Loucy (cell line): ENCODE measurements around the gene SEC16A.

Source experiments
- H2AFZ ChIP-seq: fragments of 200-600 bp; sonication (generic); 2 replicates; pipeline ENCODE4 v1.6.0; 2016; ENCODE audit warnings: antibody characterized with exemption, mild to moderate bottlenecking, low read length, moderate library complexity
- H3F3A ChIP-seq: fragments of 200-600 bp; 2 replicates; pipeline ENCODE4 v1.6.0; 2016; ENCODE audit warnings: antibody characterized with exemption, low read depth, mild to moderate bottlenecking
- H3K27me3 ChIP-seq: fragments of 200-600 bp; sonication (generic); 2 replicates; pipeline ENCODE4 v1.6.1; 2014; ENCODE audit warnings: low read length, mild to moderate bottlenecking; ENCODE audit not compliant: insufficient read depth, poor library complexity, severe bottlenecking
- H3K36me3 ChIP-seq: fragments of 200-600 bp; sonication (generic); 2 replicates; pipeline ENCODE4 v1.6.1; 2016; ENCODE audit warnings: low read length; ENCODE audit not compliant: insufficient read depth
- H3K4me1 ChIP-seq: fragments of 200-600 bp; sonication (generic); 2 replicates; pipeline ENCODE4 v1.5.1; 2014; ENCODE audit warnings: low read length, mild to moderate bottlenecking; ENCODE audit not compliant: insufficient read depth, poor library complexity, severe bottlenecking
- H3K4me2 ChIP-seq: fragments of 200-600 bp; sonication (generic); 2 replicates; pipeline ENCODE4 v1.6.0; 2014; ENCODE audit warnings: antibody characterized with exemption, low read length, low read depth, mild to moderate bottlenecking; ENCODE audit not compliant: poor library complexity, severe bottlenecking
- H3K4me3 ChIP-seq: fragments of 200-600 bp; sonication (generic); 2 replicates; pipeline ENCODE4 v1.5.1; 2014; ENCODE audit warnings: low read length, mild to moderate bottlenecking, mixed read lengths; ENCODE audit not compliant: poor library complexity, severe bottlenecking
- H3K79me2 ChIP-seq: fragments of 200-600 bp; sonication (generic); 2 replicates; pipeline ENCODE4 v1.6.1; 2014; ENCODE audit warnings: low read length; ENCODE audit not compliant: insufficient read depth
- H3K9ac ChIP-seq: fragments of 200-600 bp; sonication (generic); 2 replicates; pipeline ENCODE4 v1.6.0; 2014; ENCODE audit warnings: mild to moderate bottlenecking, low read depth, low read length, moderate library complexity; ENCODE audit not compliant: poor library complexity, severe bottlenecking
- H3K9me2 ChIP-seq: fragments of 200-600 bp; sonication (generic); replicated peaks from 2 replicates; pipeline ENCODE4 v1.6.1; 2016; ENCODE audit warnings: low read depth, low read length, mixed read lengths
- H3K9me3 ChIP-seq: fragments of 200-600 bp; sonication (generic); 2 replicates; pipeline ENCODE4 v1.6.1; 2014; ENCODE audit warnings: mild to moderate bottlenecking, antibody characterized with exemption, low read length, low read depth; ENCODE audit not compliant: insufficient read depth
- H4K20me1 ChIP-seq: fragments of 200-600 bp; sonication (generic); 2 replicates; pipeline ENCODE4 v1.6.0; 2014; ENCODE audit warnings: antibody characterized with exemption, low read length, mild to moderate bottlenecking; ENCODE audit not compliant: insufficient read depth, poor library complexity, severe bottlenecking
- EZH2phosphoT487 ChIP-seq: fragments of 200-600 bp; IDR thresholded peaks from 2 replicates; pipeline ENCODE4 v1.6.1; 2018; ENCODE audit warnings: antibody characterized with exemption, mild to moderate bottlenecking, moderate library complexity, borderline replicate concordance
- TF ChIP-seq, protein P1 (sequence below): fragments of 200-600 bp; sonication (generic); conservative IDR thresholded peaks from 2 replicates; pipeline ENCODE4 v1.5.1; 2014; ENCODE audit warnings: mild to moderate bottlenecking, antibody characterized with exemption, low read length

The SEC16A gene

DNA sequence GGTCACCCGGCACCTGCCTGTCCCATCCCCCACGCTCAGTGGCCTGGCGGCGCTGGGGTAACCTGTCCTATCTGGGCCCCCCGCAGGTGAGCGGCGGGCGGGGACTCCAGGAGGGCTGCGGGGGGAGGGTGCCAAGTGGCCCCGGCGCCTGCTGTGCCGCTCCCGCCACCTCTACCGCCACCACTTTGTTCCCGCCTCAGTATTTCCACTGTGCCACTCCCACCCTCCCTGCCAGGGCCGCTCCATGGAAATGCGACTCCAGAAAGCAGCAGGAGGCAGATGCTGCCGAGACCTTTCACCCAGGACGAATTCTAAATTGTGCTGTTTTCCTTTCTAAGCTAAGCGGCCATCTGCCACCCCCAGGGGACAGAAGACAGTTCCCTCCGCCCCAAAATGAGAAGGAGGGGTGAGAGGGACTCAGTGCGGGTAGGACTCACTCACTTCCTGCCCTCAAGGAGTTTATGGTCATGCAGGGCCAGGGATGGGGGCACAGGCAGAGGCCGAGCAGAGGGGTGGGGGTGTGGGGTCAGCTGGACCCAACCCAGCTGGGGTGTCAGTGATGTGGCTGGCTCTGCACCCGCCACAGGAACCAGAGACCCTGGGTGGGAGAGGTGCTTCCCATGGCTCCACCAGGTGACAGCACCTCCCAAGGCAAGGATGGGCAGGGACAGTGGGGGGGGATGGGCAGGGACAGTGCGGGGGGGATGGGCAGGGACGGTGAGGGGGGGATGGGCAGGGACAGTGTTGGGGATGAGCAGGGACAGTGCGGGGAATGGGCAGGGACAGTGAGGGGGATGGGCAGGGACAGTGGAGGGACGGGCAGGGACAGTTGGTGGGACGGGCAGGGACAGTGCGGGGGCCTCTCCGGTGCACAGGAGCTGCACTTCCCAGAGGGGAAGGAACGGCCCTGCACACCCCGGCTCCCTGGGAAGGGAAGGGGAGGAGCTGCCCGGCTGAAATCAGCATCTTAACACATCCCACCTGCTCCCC lies 45.2 kb upstream of the SEC16A start:
- Histone ChIP-seq H2AFZ (no peak overlapping the region), H3K9me2 (no peaks in the 10 kb centered on the region), H3K27me3 (no peaks in the 10 kb centered on the region), H3K79me2 (no peaks in the 10 kb centered on the region; the same call in 1 of the 2 replicates), H3K4me1 (peaks cover 10% of the 10 kb centered on the region), H3K9me3 (no peaks in the 10 kb centered on the region), H3F3A (no peaks in the 10 kb centered on the region), H3K9ac (no peak overlapping the region), H4K20me1 (no peaks in the 10 kb centered on the region), H3K4me2 (no peak overlapping the region), H3K36me3 (no peaks in the 10 kb centered on the region), H3K4me3 (no peak overlapping the region)
- TF ChIP-seq, protein P1, sequence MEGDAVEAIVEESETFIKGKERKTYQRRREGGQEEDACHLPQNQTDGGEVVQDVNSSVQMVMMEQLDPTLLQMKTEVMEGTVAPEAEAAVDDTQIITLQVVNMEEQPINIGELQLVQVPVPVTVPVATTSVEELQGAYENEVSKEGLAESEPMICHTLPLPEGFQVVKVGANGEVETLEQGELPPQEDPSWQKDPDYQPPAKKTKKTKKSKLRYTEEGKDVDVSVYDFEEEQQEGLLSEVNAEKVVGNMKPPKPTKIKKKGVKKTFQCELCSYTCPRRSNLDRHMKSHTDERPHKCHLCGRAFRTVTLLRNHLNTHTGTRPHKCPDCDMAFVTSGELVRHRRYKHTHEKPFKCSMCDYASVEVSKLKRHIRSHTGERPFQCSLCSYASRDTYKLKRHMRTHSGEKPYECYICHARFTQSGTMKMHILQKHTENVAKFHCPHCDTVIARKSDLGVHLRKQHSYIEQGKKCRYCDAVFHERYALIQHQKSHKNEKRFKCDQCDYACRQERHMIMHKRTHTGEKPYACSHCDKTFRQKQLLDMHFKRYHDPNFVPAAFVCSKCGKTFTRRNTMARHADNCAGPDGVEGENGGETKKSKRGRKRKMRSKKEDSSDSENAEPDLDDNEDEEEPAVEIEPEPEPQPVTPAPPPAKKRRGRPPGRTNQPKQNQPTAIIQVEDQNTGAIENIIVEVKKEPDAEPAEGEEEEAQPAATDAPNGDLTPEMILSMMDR, result no peak
- no peak for TF ChIP-seq EZH2phosphoT487

DNA sequence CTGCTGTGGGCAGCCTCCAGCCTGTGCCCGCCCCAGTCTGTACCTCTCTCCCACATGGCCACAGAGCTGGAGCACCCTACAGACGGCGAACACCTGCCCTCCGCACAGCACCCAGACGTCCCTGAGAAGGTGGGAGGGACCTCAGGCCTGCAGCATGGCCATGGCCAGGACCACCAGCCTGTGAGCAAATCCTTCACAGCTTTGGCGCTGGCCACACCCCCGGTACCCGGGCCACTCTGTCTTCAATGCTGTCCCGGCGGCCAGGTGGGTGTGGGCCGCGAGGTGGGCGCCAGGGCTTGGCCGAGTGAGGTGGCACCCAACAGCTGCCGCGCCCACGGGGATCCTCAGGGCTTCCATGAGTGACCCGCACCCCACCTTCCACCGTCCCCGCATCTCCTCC lies 44.3 kb upstream of the SEC16A start:
- Histone ChIP-seq H3K27me3 (no peaks in the 10 kb centered on the region), H3K4me2 (no peak overlapping the region), H2AFZ (no peak overlapping the region), H3K36me3 (no peaks in the 10 kb centered on the region), H3K9me3 (no peaks in the 10 kb centered on the region), H3F3A (no peaks in the 10 kb centered on the region), H3K4me3 (no peak overlapping the region), H3K9ac (no peak overlapping the region), H3K9me2 (no peaks in the 10 kb centered on the region), H3K4me1 (peaks cover 10% of the 10 kb centered on the region), H4K20me1 (no peaks in the 10 kb centered on the region), H3K79me2 (no peaks in the 10 kb centered on the region; the same call in 1 of the 2 replicates)
- TF ChIP-seq, protein P1, result no peak
- no peak for TF ChIP-seq EZH2phosphoT487

DNA sequence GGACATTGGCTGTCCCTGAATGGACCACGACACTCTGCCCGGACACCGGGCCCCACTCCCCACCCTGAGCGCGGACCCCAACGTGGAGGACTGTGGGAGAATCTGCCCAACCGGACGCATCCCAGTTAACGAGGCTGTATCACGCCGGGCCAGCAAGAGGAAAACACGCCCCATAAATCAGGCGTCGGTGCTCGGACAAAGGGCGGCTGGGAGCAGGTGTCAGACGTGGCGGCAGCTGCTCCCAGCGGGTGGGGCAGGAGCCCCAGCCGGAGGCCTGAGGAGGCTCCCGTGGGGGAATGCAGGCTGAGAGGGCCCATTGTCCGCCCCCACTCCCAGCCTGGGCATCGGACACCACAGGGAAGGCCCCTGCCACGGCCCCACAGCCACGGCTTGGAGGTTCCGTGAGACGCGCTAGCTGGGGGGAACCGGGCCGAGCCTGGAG lies 43.8 kb upstream of the SEC16A start:
- no peak overlapping the region for H3K4me3 ChIP-seq
- H3K9me3 ChIP-seq, result no peaks in the 10 kb centered on the region
- TF ChIP-seq, protein P1, result no peak
- TF ChIP-seq EZH2phosphoT487, result no peak
- no peaks in the 10 kb centered on the region for H3K9me2 ChIP-seq
- no peaks in the 10 kb centered on the region for H3F3A ChIP-seq
- no peak overlapping the region for H3K4me2 ChIP-seq
- H3K79me2 ChIP-seq, result no peaks in the 10 kb centered on the region; the same call in 1 of the 2 replicates
- no peak overlapping the region for H3K9ac ChIP-seq
- no peak overlapping the region for H2AFZ ChIP-seq
- H3K36me3 ChIP-seq, result no peaks in the 10 kb centered on the region
- peaks cover 10% of the 10 kb centered on the region for H3K4me1 ChIP-seq
- H3K27me3 ChIP-seq, result no peaks in the 10 kb centered on the region
- H4K20me1 ChIP-seq, result no peaks in the 10 kb centered on the region
